ENCODE measurements around the gene FBXO47.

DNA sequence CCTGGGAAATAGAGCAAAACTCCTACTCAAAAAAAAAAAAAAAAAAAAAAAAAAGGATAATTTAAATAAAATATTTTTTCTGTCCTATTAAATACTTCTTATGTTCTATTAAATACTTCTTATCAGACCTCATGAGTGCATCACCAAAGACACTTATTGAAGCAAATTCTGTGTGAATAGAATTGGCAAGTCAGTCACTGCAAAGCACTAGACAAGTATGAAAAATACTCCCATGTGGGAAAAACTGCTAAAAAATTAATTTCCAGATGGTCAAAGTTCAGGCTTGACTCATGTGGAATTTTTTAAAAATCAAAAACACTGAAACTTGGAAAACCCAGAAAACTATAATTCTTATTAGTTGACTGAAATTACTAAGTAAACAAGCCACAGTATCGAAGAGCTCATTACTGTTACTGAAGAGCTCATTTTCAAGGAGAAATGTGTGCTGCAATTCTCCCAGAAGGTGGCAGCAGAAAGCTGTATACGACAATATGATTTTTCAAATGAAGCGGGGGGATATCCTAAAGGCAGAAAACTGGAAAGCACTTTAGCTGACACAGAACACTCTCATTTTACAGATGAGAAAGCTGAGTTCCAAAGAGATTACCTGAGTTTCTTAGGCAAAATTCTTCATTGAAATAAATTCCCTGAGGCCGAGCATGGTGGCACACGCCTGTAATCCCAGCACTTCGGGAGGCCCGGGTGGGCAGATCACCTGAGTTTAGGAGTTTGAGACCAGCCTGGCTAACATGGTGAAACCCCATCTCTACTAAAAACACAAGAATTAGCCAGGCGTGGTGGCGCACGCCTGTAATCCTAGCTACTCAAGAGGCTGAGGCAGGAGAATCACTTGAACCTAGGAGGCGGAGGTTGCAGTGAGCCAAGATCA is 15.9 kb upstream of the FBXO47 start:
- TF ChIP-seq, protein P1, sequence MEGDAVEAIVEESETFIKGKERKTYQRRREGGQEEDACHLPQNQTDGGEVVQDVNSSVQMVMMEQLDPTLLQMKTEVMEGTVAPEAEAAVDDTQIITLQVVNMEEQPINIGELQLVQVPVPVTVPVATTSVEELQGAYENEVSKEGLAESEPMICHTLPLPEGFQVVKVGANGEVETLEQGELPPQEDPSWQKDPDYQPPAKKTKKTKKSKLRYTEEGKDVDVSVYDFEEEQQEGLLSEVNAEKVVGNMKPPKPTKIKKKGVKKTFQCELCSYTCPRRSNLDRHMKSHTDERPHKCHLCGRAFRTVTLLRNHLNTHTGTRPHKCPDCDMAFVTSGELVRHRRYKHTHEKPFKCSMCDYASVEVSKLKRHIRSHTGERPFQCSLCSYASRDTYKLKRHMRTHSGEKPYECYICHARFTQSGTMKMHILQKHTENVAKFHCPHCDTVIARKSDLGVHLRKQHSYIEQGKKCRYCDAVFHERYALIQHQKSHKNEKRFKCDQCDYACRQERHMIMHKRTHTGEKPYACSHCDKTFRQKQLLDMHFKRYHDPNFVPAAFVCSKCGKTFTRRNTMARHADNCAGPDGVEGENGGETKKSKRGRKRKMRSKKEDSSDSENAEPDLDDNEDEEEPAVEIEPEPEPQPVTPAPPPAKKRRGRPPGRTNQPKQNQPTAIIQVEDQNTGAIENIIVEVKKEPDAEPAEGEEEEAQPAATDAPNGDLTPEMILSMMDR (IDR thresholded peaks at IDR 0.05; ENCODE audit: extremely low read depth in 1 of 2, insufficient read depth in 1 of 2, low read depth in 1 of 2, low read length in 2 of 2), result peak; percentile 62 to 63
- no peak for TF ChIP-seq FOS (IDR thresholded peaks at IDR 0.05; ENCODE audit: borderline replicate concordance, insufficient read depth, low read length)

Data from endothelial cell of umbilical vein (primary cell).